HepG2 (cell line): Measurements from ENCODE around the gene AIP. TPM values are rescaled to one million over a fixed set of nuclear protein-coding genes. Genes with fewer than 3 reads are reported as not detected.

Experiments
- AKAP8 ChIP-seq: sonication (generic); formaldehyde crosslinking; IDR thresholded peaks from 2 replicates; pipeline ENCODE4 v1.5.1; 2020; ENCODE audit warnings: mild to moderate bottlenecking, missing genetic modification reagents
- DNMT3B ChIP-seq: conservative IDR thresholded peaks from 2 replicates; pipeline ENCODE4 v1.6.1; 2016; ENCODE audit warnings: missing biosample characterization, control low read depth
- DRAP1 ChIP-seq: IDR thresholded peaks from 2 replicates; pipeline ENCODE4 v1.6.1; 2016; ENCODE audit warnings: missing genetic modification reagents, missing compliant biosample characterization
- IRF2 ChIP-seq: IDR thresholded peaks from 2 replicates; pipeline ENCODE4 v1.6.1; 2018; ENCODE audit warnings: missing genetic modification reagents, missing compliant biosample characterization
- MXD3 ChIP-seq: IDR thresholded peaks from 2 replicates; pipeline ENCODE4 v1.6.1; 2016; ENCODE audit warnings: mild to moderate bottlenecking, missing biosample characterization, missing genetic modification reagents
- REXO4 ChIP-seq: sonication (generic); formaldehyde crosslinking; IDR thresholded peaks from 2 replicates; pipeline ENCODE4 v1.8.0; 2022; ENCODE audit warnings: missing genetic modification reagents, mild to moderate bottlenecking, borderline replicate concordance
- SNAPC4 ChIP-seq: sonication (generic); formaldehyde crosslinking; IDR thresholded peaks from 2 replicates; pipeline ENCODE4 v1.4.0; 2020; ENCODE audit warnings: mild to moderate bottlenecking, missing genetic modification reagents
- TAF1 ChIP-seq: sonication (generic); formaldehyde crosslinking; IDR thresholded peaks from 2 replicates; pipeline ENCODE4 v1.4.0; 2020; ENCODE audit warnings: missing genetic modification reagents
- TAF15 ChIP-seq: fragments of 200-400 bp; formaldehyde crosslinking; IDR thresholded peaks from one replicate; pipeline ENCODE4 v1.6.1; 2018; ENCODE audit warnings: mild to moderate bottlenecking, low read depth, low read length; ENCODE audit not compliant: poor library complexity, severe bottlenecking
- USF2 ChIP-seq, 2 experiments: sonication (generic) in 1 of 2; formaldehyde crosslinking in 1 of 2; IDR thresholded peaks; 2 replicates each; pipeline versions ENCODE4 v1.5.1 to v1.6.1; 2011 to 2020; ENCODE audit warnings: borderline replicate concordance in 1 of 2, low read depth in 1 of 2, low read length in 1 of 2, mild to moderate bottlenecking in 1 of 2, missing genetic modification reagents in 1 of 2, moderate library complexity in 1 of 2
- WIZ ChIP-seq: sonication (generic); formaldehyde crosslinking; IDR thresholded peaks from 2 replicates; pipeline ENCODE4 v1.5.1; 2020; ENCODE audit warnings: mild to moderate bottlenecking, missing genetic modification reagents
- ZBTB26 ChIP-seq: IDR thresholded peaks from 2 replicates; pipeline ENCODE4 v1.6.1; 2016; ENCODE audit warnings: missing compliant biosample characterization, missing genetic modification reagents, borderline replicate concordance
- ZMAT3 ChIP-seq: sonication (generic); formaldehyde crosslinking; conservative IDR thresholded peaks from 2 replicates; pipeline ENCODE4 v1.7.0; 2021; ENCODE audit warnings: missing genetic modification reagents
- ZNF441 ChIP-seq: sonication (generic); formaldehyde crosslinking; IDR thresholded peaks from 2 replicates; pipeline ENCODE4 v1.7.0; 2021; ENCODE audit warnings: missing genetic modification reagents, borderline replicate concordance
- ZNF709 ChIP-seq: sonication (generic); formaldehyde crosslinking; IDR thresholded peaks from 2 replicates; pipeline ENCODE4 v1.5.0; 2020; ENCODE audit warnings: mild to moderate bottlenecking, missing genetic modification reagents
- ZNF775 ChIP-seq: sonication (generic); formaldehyde crosslinking; IDR thresholded peaks from 2 replicates; pipeline ENCODE4 v1.4.0; 2020; ENCODE audit warnings: missing genetic modification reagents, mild to moderate bottlenecking, moderate library complexity, borderline replicate concordance
- ZSCAN9 ChIP-seq: IDR thresholded peaks from 2 replicates; pipeline ENCODE4 v1.6.1; 2016; ENCODE audit warnings: borderline replicate concordance
- polyA plus RNA-seq, 8 experiments: library from polyadenylated mRNA; depleted of rRNA in 3 of 8; stranded (reverse) in 7 of 8; unstranded in 1 of 8; fragments of >200 nt; fragmentation: Illumina TruSeq in 4 of 8; extraction: Trizol in 4 of 8; gene quantifications; 2 replicates each; pipeline versions ENCODE4 v1.2.1 to v1.2.3, GENCODE V29; 2011 to 2016; ENCODE audit warnings: low read depth in 4 of 8, missing spikeins in 1 of 8, mixed read lengths in 1 of 8; ENCODE audit not compliant: insufficient read depth in 1 of 8
- total RNA-seq, 5 experiments: library from RNA; depleted of rRNA; stranded (reverse); fragments of >200 nt; fragmentation: Illumina TruSeq; extraction: Trizol; gene quantifications; 2 replicates each; pipeline ENCODE4 v1.2.3, GENCODE V29; 2016; ENCODE audit warnings: low read depth in 1 of 5

The AIP gene
- total and polyA plus RNA-seq, 2 of the 13 experiments (the other 11 are each of a cell fraction or from before 2014, with no cell fraction given): 51.8 to 110 TPM

GRCh38 chr11:67482827-67483798 lies at the start of gene AIP (continued):
- no peak for TF ChIP-seq USF2 (IDR thresholded peaks at IDR 0.05; ENCODE audit: low read depth, low read length)
- no peak; the same call in 1 of the 2 replicates for TF ChIP-seq USF2 (CRISPR knock-in tag; IDR thresholded peaks at IDR 0.05; ENCODE audit: borderline replicate concordance)
- peak; percentile 99 for TF ChIP-seq ZNF709 (CRISPR knock-in tag)
- peak; percentile 97 for TF ChIP-seq MXD3
- TF ChIP-seq ZMAT3 (CRISPR knock-in tag): peak; percentile 99
- peak; percentile 81 for TF ChIP-seq IRF2 (CRISPR knock-in tag)
- peak; percentile 93 for TF ChIP-seq ZNF441 (CRISPR knock-in tag)
- TF ChIP-seq AKAP8: peak; percentile 84
- TF ChIP-seq DRAP1: peak; percentile 62
- peak; percentile 95; the same call in 1 of the 2 replicates for TF ChIP-seq WIZ (CRISPR knock-in tag)
- TF ChIP-seq ZBTB26 (CRISPR knock-in tag): peak; percentile 74
- TF ChIP-seq ZNF775 (CRISPR knock-in tag): peak; percentile 94
- peak; percentile 91; the same call in 1 of the 2 replicates for TF ChIP-seq DNMT3B
- TF ChIP-seq REXO4 (CRISPR knock-in tag): 0 out of 2 replicates have a peak, but pooled peaks have one; percentile 62
- TF ChIP-seq SNAPC4: 0 out of 2 replicates have a peak, but pooled peaks have one; percentile 90
- TF ChIP-seq ZSCAN9 (CRISPR knock-in tag): peak; percentile 86; the same call in 1 of the 2 replicates
- no peak for TF ChIP-seq TAF15
- TF ChIP-seq TAF1: peak; percentile 94
